Measurements from ENCODE around the gene SLC39A1.
"Not testable (repeated sequence)": the region's sequence is repeated elsewhere in the genome, so short reads cannot be mapped to it uniquely, and the experiment has no call there.

The SLC39A1 gene, protein sequence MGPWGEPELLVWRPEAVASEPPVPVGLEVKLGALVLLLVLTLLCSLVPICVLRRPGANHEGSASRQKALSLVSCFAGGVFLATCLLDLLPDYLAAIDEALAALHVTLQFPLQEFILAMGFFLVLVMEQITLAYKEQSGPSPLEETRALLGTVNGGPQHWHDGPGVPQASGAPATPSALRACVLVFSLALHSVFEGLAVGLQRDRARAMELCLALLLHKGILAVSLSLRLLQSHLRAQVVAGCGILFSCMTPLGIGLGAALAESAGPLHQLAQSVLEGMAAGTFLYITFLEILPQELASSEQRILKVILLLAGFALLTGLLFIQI

DNA sequence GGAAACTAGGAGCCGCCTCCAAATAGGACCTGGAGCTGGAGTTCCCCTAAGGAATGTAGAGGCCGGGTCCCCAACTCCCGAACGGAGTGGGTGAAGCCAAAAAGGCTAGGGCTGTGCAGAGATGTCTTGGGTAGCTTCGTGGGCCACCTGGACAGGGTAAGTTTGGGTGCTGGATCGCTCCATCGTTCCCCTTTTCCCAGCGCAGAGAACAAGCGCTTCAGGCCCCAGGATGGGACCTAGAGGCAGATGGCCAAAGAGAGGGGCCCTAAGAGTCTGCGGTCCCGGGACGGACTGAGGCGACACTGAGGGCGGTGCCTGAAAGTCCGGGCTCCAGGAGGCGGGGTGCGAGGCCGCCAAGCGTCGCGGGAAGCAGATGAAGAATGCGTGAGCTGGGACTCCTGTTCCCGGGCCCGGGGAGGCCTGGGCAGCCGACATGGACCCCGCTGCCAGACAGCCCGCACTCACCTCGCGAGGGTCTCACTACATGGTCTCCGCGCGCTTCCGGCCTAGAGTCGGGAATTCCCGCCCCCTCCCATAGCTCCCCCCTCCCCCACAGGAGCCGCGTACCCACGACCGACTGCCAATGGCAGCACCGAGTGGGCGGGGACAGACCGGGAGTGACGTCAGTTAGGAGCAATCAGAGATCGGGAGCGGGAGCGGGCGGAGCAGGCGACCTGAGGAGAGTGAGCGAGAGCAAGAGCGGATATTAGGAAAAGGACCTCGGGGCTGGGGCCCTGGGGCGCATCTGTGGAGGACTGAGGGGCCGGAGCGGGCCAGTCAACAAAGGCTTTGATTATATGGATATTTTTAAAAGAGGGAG is at the start of gene SLC39A1:
TSS of gene SLC39A1 (minus strand) at position 508 of the 820 bp plus-strand sequence. CDS start 822 bp downstream, outside the sequence.
- DNase-seq: peak; percentile 97

- DNase-seq: not testable (repeated sequence)
These were observed 49.2 kb upstream of the SLC39A1 start for GRCh38 chr1:154012543-154012942.

GRCh38 chr1:154012129-154012528 is 48.8 kb upstream of the SLC39A1 start:
- no peak for DNase-seq

DNA sequence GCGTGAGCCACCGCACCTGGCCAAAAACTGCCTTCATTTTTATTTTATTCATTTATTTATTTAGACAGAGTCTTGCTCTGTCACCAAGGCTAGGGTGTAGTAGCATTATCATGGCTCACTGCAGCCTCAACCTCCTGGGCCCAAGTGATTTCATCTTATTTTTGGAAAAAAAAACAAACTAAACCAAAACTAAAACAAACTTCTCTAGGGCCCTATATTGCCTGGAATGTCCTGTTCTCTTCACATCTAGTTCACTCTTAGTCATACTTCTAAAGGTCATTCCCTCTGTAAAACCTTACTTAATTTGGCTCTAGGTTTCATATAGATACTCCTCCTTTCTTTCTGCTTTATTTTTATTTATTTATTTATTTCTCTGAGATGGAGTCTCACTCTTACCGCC is 42.8 kb upstream of the SLC39A1 start:
- DNase-seq: no peak

DNA sequence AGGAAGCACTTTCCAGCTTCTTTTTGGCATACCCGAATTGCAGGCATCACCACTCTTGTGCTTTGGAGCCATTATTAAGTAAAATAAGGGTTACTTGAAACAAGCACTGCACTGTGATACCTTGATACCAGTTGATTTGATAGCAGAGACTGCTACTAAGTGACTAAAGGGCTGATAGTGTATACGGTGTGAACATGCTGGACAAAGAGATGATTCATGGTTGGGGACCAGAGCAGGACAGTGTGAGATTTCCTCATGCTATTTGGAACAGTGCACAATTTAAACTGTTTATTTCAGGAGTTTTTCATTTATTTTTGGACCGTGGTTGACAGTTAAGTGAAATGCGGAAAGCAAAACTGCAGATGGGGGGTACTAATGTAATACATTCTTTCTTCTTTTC is 37.1 kb upstream of the SLC39A1 start:
- no peak for DNase-seq

GRCh38 chr1:153996882-153997281 is 33.5 kb upstream of the SLC39A1 start:
- DNase-seq: not testable (repeated sequence)

- DNase-seq: no peak
These were observed 32.3 kb upstream of the SLC39A1 start for GRCh38 chr1:153995640-153996039.

- no peak for DNase-seq
These were observed 31.9 kb upstream of the SLC39A1 start for GRCh38 chr1:153995202-153995601.

- no peak for DNase-seq
These were observed 28.5 kb upstream of the SLC39A1 start for GRCh38 chr1:153991806-153992205.

- no peak for DNase-seq
These were observed 27.9 kb upstream of the SLC39A1 start for GRCh38 chr1:153991151-153991630.

- DNase-seq: peak; percentile 97
These were observed 27.3 kb upstream of the SLC39A1 start, which contains the start of gene RPS27 for GRCh38 chr1:153990468-153991150. TSS of gene RPS27 (plus strand) at chr1:153990762. CDS start at chr1:153990797, 35 bp downstream.

DNA sequence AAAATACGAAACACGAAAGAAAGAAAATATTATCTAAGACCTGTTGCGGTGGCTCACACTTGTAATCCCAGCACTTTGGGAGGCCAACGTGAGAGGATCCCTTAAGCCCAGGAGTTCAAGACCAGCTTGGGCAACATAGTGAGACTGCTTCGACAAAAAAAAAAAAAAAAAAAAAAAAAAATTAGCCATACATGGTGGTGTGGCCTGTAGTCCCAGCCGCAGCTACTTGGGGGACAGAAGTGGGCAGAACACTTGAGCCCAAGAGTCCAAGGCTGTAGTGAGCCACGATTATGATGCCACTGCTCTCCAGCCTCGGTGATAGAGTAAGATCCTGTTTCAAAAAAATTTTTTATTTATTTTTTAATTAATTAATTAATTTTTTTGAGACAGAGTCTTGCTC is 24.3 kb upstream of the SLC39A1 start:
- DNase-seq: no peak

GRCh38 chr1:153985941-153986761 is 22.8 kb upstream of the SLC39A1 start, which contains the start of gene RAB13:
TSS of gene RAB13 (minus strand) at chr1:153986339. CDS start at chr1:153986236, 103 bp downstream.
- peak; percentile 80 for DNase-seq

DNA sequence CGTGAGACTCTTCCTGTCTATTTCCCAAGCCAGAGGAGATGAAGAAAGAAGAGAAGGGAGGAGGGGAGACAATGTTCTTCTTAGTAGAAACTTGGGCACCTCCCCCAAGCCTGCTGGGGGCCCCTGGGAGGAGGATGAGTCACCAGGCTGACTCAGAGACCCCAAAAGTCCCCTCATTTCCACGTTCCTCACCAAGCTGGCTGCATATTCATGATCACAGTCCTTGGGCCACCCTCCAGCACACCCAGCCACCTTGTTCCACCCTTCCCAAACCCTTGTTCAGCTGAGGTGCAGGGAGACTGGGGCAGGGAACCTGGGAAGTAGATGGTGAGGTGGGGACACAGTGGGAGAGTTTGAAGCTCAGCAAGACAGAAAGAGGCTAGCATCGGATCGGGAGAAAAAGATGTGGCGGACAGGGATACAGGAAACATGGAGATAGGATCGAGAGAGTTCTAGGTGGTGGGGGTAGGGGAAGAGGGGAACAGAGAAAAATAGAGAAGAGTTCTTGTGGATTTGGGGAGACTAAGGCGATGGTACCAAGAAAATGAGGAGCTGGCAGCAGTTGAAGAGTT is 22.1 kb upstream of the SLC39A1 start:
- no peak for DNase-seq

DNA sequence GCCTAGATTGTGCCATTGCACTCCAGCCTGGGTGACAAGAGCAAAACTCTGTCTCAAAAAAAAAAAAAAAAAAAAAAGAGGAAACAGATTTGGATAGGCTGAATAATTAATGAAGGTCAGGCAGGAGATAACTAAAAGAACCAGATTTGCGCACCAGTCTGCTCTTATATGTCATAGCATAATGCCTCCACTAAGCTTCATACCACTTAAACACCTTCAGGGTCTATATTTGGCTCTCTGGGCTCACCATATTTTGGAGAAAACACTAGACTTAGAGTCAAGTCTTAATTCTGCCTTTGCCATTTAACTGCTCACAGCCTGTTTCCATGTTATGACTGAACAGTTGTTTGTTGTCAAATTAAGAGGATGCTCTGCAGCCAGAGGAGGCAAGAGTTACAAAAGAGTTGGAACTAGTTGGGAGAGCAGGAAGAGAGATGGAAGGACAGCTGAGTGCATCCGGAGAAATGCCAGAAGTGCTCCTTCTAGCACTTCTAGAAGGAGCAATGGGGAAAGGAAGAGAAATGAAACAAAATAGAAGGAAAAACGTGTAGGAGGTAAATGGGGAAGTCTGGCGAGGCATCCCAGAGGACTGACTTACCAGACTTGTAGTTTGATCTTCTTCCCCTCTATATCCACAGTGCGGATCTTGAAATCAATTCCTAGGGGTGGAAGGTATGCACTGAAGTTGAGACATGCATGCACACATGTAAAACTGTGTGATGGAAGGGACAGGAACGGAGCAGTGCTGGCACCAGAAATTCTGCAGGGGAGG is 21.0 kb upstream of the SLC39A1 start:
- DNase-seq: no peak

DNA sequence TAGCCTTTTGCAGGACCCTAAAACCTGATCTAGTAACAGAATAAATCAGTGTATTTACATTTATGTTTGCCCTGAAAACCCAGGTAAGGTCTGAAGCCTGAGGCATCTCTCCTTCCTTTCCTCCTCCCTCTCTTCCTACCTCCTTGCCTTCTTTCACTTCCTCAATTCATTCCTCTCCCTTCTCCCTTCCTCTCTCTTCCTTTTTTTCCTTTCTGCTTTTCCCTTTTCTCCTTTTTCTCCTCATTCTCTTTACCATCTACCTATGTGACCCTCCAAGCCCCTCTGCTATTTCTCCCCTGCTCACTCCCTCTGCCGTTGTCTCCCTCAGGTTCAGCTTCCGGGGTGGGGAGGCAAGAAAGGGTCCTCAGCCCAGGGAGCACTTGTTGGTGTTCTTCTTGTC is 18.4 kb upstream of the SLC39A1 start:
- DNase-seq: not testable (repeated sequence)

- not testable (repeated sequence) for DNase-seq
These were observed 15.8 kb upstream of the SLC39A1 start for GRCh38 chr1:153979091-153979490.

DNA sequence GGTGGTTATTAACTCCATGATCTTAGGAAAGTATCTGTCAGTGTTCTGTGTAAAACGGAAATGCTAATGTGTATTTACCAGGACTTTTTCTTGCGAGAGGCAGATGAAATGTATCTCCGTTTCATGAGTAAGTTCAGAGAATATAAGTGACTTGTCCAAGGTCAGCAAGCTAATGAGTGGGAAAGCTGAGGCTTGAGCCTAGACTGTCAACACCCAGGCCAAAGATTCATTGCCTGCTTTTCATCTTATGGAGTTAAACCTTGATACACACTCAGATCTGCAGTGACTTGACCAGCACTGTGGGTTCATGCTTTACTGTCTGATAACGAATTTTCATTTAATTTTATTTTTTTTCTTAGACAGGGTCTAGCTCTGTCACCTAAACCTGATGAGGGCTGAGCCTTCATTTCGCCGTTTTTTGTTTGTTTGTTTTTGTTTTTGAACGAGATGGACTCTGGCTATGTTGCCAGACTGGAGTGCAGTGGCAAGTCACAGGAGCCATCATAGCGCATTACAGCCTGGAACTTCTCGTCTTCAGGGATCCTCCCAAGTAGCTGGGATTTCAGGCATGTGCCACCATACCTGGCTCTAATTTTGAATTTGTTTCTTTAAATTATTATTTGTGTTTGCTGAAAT is 15.1 kb upstream of the SLC39A1 start:
- DNase-seq: no peak

DNA sequence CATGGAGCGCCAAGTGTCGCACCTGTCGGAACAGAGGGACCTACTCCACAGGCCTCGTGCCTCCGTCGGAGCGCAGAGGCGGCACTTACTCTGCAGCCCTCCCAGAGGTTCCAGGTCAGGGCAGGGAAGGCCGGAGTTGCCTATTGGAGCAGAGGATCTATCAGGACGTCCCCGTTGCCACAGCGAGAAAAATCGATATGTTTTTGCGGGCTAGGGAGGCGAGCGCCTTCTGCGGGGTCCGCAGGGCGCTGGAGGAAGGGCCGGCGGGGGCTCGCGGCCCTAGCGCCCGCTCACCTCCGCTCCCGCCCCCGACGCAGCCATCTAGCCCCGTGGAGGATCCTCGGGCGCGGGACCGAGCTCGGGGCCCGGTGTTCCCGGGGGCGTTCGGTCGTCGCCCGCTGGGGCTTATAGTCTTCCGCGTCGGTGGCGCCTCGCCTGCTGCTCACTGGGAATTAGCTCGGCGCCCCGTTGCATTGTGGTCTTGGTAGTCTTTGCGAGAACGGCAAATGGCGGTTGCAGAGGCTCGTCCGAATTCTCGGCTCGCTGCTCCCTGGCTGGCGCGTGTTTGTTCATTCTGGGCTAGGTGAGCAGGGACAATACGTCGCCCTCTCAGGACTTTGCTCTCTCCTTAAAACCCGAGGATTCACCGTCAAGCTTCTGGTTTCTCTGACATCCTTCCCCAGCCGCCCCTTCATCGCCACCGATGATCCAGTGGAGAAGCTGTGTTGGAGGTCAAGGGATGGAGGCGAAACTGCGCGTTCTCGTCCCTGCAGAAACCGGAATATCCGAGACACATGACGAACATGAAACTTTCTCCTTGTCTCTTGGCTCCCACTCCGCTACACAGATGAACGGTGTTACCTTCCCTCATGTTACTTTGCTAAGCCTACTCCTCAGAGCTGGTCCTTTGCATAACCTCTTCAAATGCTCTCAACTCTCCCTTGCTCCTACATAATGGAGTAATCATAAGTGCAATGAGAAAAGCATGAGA is 14.2 kb upstream of the SLC39A1 start, which contains the start of gene JTB:
TSS of gene JTB (minus strand) at position 425 of the 991 bp plus-strand sequence. CDS start at position 3, 422 bp downstream.
- DNase-seq: peak; percentile 88

All from NCI-H774 (cell line).